Mesendoderm (in vitro differentiated cells): Measurements from ENCODE around the gene BPNT1.
A peak's percentile ranks its signal among the peaks of the same experiment; 100 is the strongest.

Source experiments
- DNase-seq: peaks from one replicate; pipeline ENCODE4 v3.0.0; 2013
- H2AK5ac ChIP-seq: 2 replicates; pipeline ENCODE4 v1.6.1; 2013; ENCODE audit warnings: low read length, inconsistent platforms
- H2BK120ac ChIP-seq: 2 replicates; pipeline ENCODE4 v1.6.1; 2013; ENCODE audit warnings: low read depth, mild to moderate bottlenecking, low read length, moderate library complexity, mixed read lengths
- H2BK15ac ChIP-seq: replicated peaks from 2 replicates; pipeline ENCODE4 v1.6.1; 2013; ENCODE audit warnings: low read depth, mild to moderate bottlenecking, moderate library complexity
- H2BK5ac ChIP-seq: 2 replicates; pipeline ENCODE4 v1.6.1; 2013; ENCODE audit warnings: low read length, inconsistent platforms
- H3K18ac ChIP-seq: 2 replicates; pipeline ENCODE4 v1.6.1; 2013; ENCODE audit warnings: mild to moderate bottlenecking, low read length, mixed read lengths
- H3K23ac ChIP-seq: one replicate; pipeline ENCODE4 v1.6.1; 2013; ENCODE audit warnings: low read length
- H3K27ac ChIP-seq: 2 replicates; pipeline ENCODE4 v1.5.1; 2013; ENCODE audit warnings: low read depth, mild to moderate bottlenecking, inconsistent platforms, low read length, moderate library complexity
- H3K27me3 ChIP-seq: 2 replicates; pipeline ENCODE4 v1.6.1; 2013; ENCODE audit warnings: low read length, control low read depth, mild to moderate bottlenecking, inconsistent platforms; ENCODE audit not compliant: insufficient read depth, poor library complexity
- H3K36me3 ChIP-seq: 2 replicates; pipeline ENCODE4 v1.6.1; 2013; ENCODE audit warnings: low read length, inconsistent platforms; ENCODE audit not compliant: control insufficient read depth, insufficient read depth
- H3K4ac ChIP-seq: one replicate; pipeline ENCODE4 v1.6.1; 2013; ENCODE audit warnings: low read depth, mild to moderate bottlenecking, low read length, moderate library complexity
- H3K4me1 ChIP-seq: 2 replicates; pipeline ENCODE4 v1.6.1; 2013; ENCODE audit warnings: low read depth, low read length, inconsistent platforms; ENCODE audit not compliant: control insufficient read depth
- H3K4me2 ChIP-seq: 2 replicates; pipeline ENCODE4 v1.6.1; 2013; ENCODE audit warnings: low read length
- H3K4me3 ChIP-seq: 2 replicates; pipeline ENCODE4 v1.5.1; 2013; ENCODE audit warnings: mild to moderate bottlenecking, low read length
- H3K56ac ChIP-seq: one replicate; pipeline ENCODE4 v1.6.1; 2013; ENCODE audit warnings: low read length
- H3K79me1 ChIP-seq: 2 replicates; pipeline ENCODE4 v1.6.1; 2013; ENCODE audit warnings: low read length, inconsistent platforms
- H3K79me2 ChIP-seq: 2 replicates; pipeline ENCODE4 v1.6.1; 2013; ENCODE audit warnings: mild to moderate bottlenecking, low read length; ENCODE audit not compliant: control insufficient read depth, insufficient read depth
- H3K9ac ChIP-seq: 2 replicates; pipeline ENCODE4 v1.6.1; 2013; ENCODE audit warnings: low read length, inconsistent platforms
- H4K5ac ChIP-seq: one replicate; pipeline ENCODE4 v1.6.1; 2013; ENCODE audit warnings: low read length
- H4K8ac ChIP-seq: one replicate; pipeline ENCODE4 v1.6.1; 2013; ENCODE audit warnings: low read depth, mild to moderate bottlenecking, control low read depth, low read length, moderate library complexity
- WGBS: extraction: QIAGEN DNeasy Blood & Tissue Kit; methylation state at CpG from one replicate; pipeline ENCODE4 v1.1.7; 2013; ENCODE audit warnings: low lambda C conversion rate, missing lambda C conversion rate; ENCODE audit not compliant: insufficient coverage; ENCODE audit errors: extremely low coverage; 5-methylcytosine and 5-hydroxymethylcytosine counted together

Gene BPNT1

DNA sequence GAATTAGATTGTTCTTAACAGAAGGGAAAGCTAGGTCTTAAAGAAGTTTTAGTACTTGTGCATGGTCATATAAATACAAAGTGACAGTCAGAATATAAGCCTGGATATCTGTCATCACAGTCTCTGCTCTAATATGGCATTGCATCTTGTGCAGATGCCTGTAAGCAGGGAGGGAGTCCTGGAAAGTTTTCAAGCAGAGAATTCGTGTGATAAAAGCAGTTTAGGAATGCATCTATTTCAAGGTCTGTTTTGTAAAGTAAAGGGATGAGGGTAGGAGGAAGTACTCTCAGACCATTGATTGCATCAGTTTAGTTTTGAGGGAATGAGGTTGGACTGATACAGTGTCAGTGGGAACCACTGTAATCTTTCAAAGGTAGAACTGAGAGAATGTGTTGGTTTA lies 35.0 kb upstream of the BPNT1 start:
- Histone ChIP-seq H3K56ac (no peak overlapping the region), H2BK15ac (no peak overlapping the region), H3K4me1 (no peaks in the 10 kb centered on the region), H3K18ac (no peak overlapping the region), H3K27ac (no peak overlapping the region), H3K36me3 (no peaks in the 10 kb centered on the region), H3K27me3 (no peaks in the 10 kb centered on the region), H2BK120ac (no peak overlapping the region), H3K4me3 (no peak overlapping the region), H4K8ac (no peak overlapping the region), H3K4ac (no peak overlapping the region), H2AK5ac (no peak overlapping the region), H3K79me1 (no peaks in the 10 kb centered on the region), H3K4me2 (no peak overlapping the region), H2BK5ac (no peak overlapping the region), H3K79me2 (no peaks in the 10 kb centered on the region), H3K23ac (no peak overlapping the region), H4K5ac (no peak overlapping the region), H3K9ac (no peak overlapping the region)
- DNase-seq: peak; percentile 34
- WGBS: no CpG with 5 or more reads among the region's 1 CpG

DNA sequence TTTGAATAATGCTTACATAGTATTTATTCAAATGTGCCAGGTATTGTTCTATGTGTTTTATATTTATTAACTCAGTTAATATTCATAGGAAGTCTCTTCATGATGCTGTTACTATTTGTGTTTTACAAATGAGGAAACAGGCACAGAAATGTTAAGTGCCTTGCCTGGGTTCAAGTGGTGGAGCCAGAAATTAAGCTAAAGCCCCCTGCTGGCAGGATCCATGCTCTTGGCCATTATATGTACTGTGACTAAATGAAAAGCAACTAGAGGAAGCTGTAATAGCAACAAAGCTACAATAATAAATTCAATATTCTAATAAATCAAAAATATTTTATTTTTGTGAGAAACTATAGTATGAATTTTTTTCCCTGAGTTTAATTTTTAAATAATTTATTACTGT lies 34.3 kb upstream of the BPNT1 start:
- H2BK5ac ChIP-seq: no peak overlapping the region
- H3K4me3 ChIP-seq: no peak overlapping the region
- H4K8ac ChIP-seq: no peak overlapping the region
- H3K79me1 ChIP-seq: no peaks in the 10 kb centered on the region
- no peak overlapping the region for H3K27ac ChIP-seq
- H2BK15ac ChIP-seq: no peak overlapping the region
- H2BK120ac ChIP-seq: no peak overlapping the region
- H3K4me2 ChIP-seq: no peak overlapping the region
- H3K23ac ChIP-seq: no peak overlapping the region
- H2AK5ac ChIP-seq: no peak overlapping the region
- no peaks in the 10 kb centered on the region for H3K27me3 ChIP-seq
- no peaks in the 10 kb centered on the region for H3K4me1 ChIP-seq
- no peaks in the 10 kb centered on the region for H3K79me2 ChIP-seq
- no peak overlapping the region for H3K56ac ChIP-seq
- H3K9ac ChIP-seq: no peak overlapping the region
- H3K36me3 ChIP-seq: no peaks in the 10 kb centered on the region
- H4K5ac ChIP-seq: no peak overlapping the region
- peak; percentile 34 for DNase-seq
- no peak overlapping the region for H3K18ac ChIP-seq
- H3K4ac ChIP-seq: no peak overlapping the region

DNA sequence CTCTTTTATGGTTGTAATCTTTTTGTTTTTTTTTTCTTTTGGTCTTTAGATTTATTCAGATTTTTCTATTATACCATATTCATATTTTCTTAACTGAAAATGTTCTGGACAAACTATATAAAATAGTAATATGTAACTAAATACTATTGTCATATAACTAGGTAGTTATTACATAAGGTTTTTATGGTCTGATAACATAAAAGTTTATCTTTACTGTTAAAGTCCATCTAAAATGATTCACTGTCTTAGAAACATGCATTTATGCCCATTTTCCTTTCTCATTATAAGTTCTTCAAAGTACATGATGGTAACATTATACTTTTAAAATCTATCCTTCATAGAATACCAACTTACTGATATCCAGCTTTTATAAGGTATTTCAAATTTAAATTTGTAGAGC lies 33.5 kb upstream of the BPNT1 start:
- Histone ChIP-seq H3K27me3 (no peaks in the 10 kb centered on the region), H3K79me1 (no peaks in the 10 kb centered on the region), H2BK15ac (no peak overlapping the region), H3K56ac (no peak overlapping the region), H3K18ac (no peak overlapping the region), H3K23ac (no peak overlapping the region), H3K4me3 (no peak overlapping the region), H4K5ac (no peak overlapping the region), H4K8ac (no peak overlapping the region), H2AK5ac (no peak overlapping the region), H3K9ac (no peak overlapping the region), H2BK120ac (no peak overlapping the region), H3K36me3 (no peaks in the 10 kb centered on the region), H3K4me2 (no peak overlapping the region), H3K4me1 (no peaks in the 10 kb centered on the region), H2BK5ac (no peak overlapping the region), H3K4ac (no peak overlapping the region), H3K79me2 (no peaks in the 10 kb centered on the region), H3K27ac (no peak overlapping the region)
- no peak for DNase-seq

DNA sequence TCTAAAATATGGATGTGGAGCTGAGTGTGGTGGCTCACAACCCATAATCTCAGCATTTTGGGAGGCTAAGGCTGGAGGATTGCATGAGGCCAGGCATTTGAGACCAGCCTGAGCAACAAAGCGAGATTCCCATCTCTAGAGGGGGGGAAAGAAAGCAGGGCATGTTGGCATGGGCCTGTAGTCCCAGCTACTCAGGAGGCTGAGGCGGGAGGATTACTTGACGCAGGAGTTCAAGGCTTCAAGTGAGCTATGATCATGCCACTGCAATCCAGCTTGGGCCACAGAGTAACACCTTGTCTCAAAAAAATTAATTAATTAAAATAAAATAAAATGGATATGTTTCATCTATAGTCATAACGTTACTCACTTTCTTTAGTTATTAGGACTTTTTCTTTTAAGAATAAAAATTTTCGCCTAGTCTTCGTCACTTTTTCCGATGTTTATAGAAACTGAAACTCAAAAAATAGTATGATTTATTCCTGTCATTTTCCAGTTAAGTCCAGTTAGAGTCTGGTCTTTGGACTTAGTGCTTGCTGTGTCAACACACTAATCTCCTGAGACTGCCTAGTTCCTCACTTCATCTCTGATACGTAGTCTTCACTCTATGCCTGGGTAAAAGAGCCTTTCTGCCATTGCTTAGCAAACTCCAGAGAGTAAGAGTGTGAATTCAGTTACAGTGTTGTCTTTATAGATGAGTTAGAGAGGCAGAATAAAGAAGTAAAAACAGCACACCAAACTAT lies 32.4 kb upstream of the BPNT1 start:
- Histone ChIP-seq H3K79me2 (no peaks in the 10 kb centered on the region), H3K9ac (no peak overlapping the region), H2BK15ac (no peak overlapping the region), H3K23ac (no peak overlapping the region), H3K79me1 (no peaks in the 10 kb centered on the region), H3K4me1 (no peaks in the 10 kb centered on the region), H3K27ac (no peak overlapping the region), H3K27me3 (no peaks in the 10 kb centered on the region), H4K8ac (no peak overlapping the region), H2BK120ac (no peak overlapping the region), H4K5ac (no peak overlapping the region), H3K18ac (no peak overlapping the region), H3K4ac (no peak overlapping the region), H2AK5ac (no peak overlapping the region), H3K4me3 (no peak overlapping the region), H2BK5ac (no peak overlapping the region), H3K4me2 (no peak overlapping the region), H3K36me3 (no peaks in the 10 kb centered on the region), H3K56ac (no peak overlapping the region)
- no CpG with 5 or more reads among the region's 8 CpGs for WGBS
- DNase-seq: no peak

DNA sequence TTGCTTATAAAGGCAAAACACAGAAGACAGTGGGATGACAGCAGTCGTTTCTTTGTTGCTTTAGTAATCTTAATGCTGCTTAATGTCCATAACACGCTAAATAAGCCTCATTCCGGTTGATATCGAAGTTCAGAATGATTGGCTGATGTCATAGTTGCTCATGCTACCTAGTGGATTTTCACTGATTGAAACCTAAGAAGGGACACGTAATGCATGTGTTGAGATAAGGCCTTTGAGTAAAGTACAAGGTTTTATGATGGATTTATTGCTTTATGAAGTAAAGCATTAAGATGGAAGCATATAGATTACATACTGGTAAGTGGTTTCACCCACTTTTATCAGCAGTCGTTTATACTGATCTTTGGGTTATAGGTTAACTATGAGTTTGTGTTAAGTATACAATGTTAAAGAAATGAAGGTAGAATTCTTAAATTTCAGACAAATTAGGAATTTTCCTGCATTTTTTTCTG lies 29.5 kb upstream of the BPNT1 start:
- H3K4me2 ChIP-seq: no peak overlapping the region
- no peak overlapping the region for H2BK120ac ChIP-seq
- no peak overlapping the region for H3K56ac ChIP-seq
- no peak overlapping the region for H3K18ac ChIP-seq
- no peak overlapping the region for H2BK15ac ChIP-seq
- no CpG with 5 or more reads among the region's 6 CpGs for WGBS
- no peak overlapping the region for H3K9ac ChIP-seq
- H3K27ac ChIP-seq: no peak overlapping the region
- no peak overlapping the region for H3K4me3 ChIP-seq
- H3K4me1 ChIP-seq: no peaks in the 10 kb centered on the region
- H4K5ac ChIP-seq: no peak overlapping the region
- no peak overlapping the region for H3K4ac ChIP-seq
- no peak for DNase-seq
- H3K23ac ChIP-seq: no peak overlapping the region
- no peak overlapping the region for H4K8ac ChIP-seq
- no peak overlapping the region for H2AK5ac ChIP-seq
- H2BK5ac ChIP-seq: no peak overlapping the region
- H3K79me2 ChIP-seq: no peaks in the 10 kb centered on the region
- H3K27me3 ChIP-seq: no peaks in the 10 kb centered on the region
- H3K79me1 ChIP-seq: no peaks in the 10 kb centered on the region
- no peaks in the 10 kb centered on the region for H3K36me3 ChIP-seq

DNA sequence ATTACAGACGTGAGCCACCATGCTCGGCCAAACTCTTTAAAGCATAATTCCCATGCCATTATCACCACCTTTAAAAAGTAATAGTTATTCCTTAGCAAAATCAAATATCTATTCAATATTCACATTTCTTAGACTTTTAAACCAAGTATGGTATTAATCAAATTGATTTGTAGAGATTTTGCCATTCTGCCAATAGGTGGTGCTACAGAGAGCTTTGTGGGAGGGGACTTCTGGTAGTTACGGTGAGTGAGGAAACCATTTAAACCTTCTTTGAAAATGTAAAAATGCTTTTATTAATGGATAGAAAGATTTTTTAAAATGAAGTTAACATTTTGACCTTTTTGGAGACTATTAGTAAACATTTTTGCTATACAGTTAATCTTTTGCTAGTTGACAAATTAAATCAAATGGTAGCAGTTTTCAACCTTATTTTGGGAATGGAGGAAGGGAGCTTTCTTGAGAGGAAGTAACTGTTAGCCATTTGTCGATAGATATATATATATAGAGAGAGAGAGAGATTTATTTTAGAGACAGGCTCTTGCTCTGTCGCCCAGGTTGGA lies 23.6 kb upstream of the BPNT1 start:
- WGBS: no CpG with 5 or more reads among the region's 5 CpGs

More for the DNA sequence above, 23.6 kb upstream of the BPNT1 start:
- H4K5ac ChIP-seq: no peak overlapping the region
- H3K4me2 ChIP-seq: no peak overlapping the region
- H3K9ac ChIP-seq: no peak overlapping the region
- H3K27me3 ChIP-seq: no peaks in the 10 kb centered on the region
- H3K56ac ChIP-seq: no peak overlapping the region
- no peak overlapping the region for H3K27ac ChIP-seq
- H4K8ac ChIP-seq: no peak overlapping the region
- H3K79me2 ChIP-seq: no peaks in the 10 kb centered on the region
- H2BK120ac ChIP-seq: no peak overlapping the region
- H2BK15ac ChIP-seq: no peak overlapping the region
- H3K79me1 ChIP-seq: no peaks in the 10 kb centered on the region
- no peak overlapping the region for H3K23ac ChIP-seq
- H3K4ac ChIP-seq: no peak overlapping the region
- no peaks in the 10 kb centered on the region for H3K36me3 ChIP-seq
- H2AK5ac ChIP-seq: no peak overlapping the region
- no peaks in the 10 kb centered on the region for H3K4me1 ChIP-seq
- H3K18ac ChIP-seq: no peak overlapping the region
- no peak overlapping the region for H3K4me3 ChIP-seq
- H2BK5ac ChIP-seq: no peak overlapping the region
- DNase-seq: peak; percentile 54
